Spleen (tissue), 13 donors: Measurements from ENCODE around the gene KHDC1. TPM values are rescaled to one million over a fixed set of nuclear protein-coding genes. Genes with fewer than 3 reads are reported as not detected.
"Not testable (repeated sequence)": the region's sequence is repeated elsewhere in the genome, so short reads cannot be mapped to it uniquely, and the experiment has no call there.

Source experiments
- DNase-seq: peaks from one replicate; pipeline ENCODE4 v3.0.0-alpha.2; 2020
- H3K27ac ChIP-seq, 8 donors: fragments of 200-600 bp; sonication (generic) in 7 of 8; 1 replicate in 4 of 8; 2 replicates in 4 of 8; pipeline versions ENCODE4 v1.5.0 to v1.8.0; 2016 to 2021; ENCODE audit warnings: inconsistent platforms in 4 of 8, mild to moderate bottlenecking in 4 of 8, moderate library complexity in 1 of 8
- H3K27me3 ChIP-seq, 7 donors: fragments of 200-600 bp; sonication (generic) in 6 of 7; replicated peaks in 1 of 7; 1 replicate in 4 of 7; 2 replicates in 3 of 7; pipeline versions ENCODE4 v1.5.0 to v1.8.0; 2016 to 2021; ENCODE audit warnings: inconsistent platforms in 3 of 7, mild to moderate bottlenecking in 1 of 7
- H3K36me3 ChIP-seq, 6 donors: fragments of 200-600 bp; sonication (generic) in 5 of 6; 1 replicate in 4 of 6; 2 replicates in 2 of 6; pipeline versions ENCODE4 v1.5.0 to v1.8.0; 2016 to 2021; ENCODE audit warnings: inconsistent platforms in 2 of 6
- H3K4me1 ChIP-seq, 6 donors: fragments of 200-600 bp; sonication (generic) in 5 of 6; 1 replicate in 3 of 6; 2 replicates in 3 of 6; pipeline versions ENCODE4 v1.5.0 to v1.8.0; 2016 to 2021; ENCODE audit warnings: inconsistent platforms in 3 of 6
- H3K4me3 ChIP-seq, 8 donors: fragments of 200-600 bp; sonication (generic) in 7 of 8; 1 replicate in 4 of 8; 2 replicates in 4 of 8; pipeline versions ENCODE4 v1.5.0 to v1.8.0; 2016 to 2021; ENCODE audit warnings: inconsistent platforms in 4 of 8, mild to moderate bottlenecking in 4 of 8, moderate library complexity in 2 of 8
- H3K9me3 ChIP-seq, 8 donors: fragments of 200-600 bp; sonication (generic) in 7 of 8; 1 replicate in 4 of 8; 2 replicates in 4 of 8; pipeline versions ENCODE4 v1.5.0 to v1.8.0; 2016 to 2021; ENCODE audit warnings: inconsistent platforms in 4 of 8
- POLR2A ChIP-seq, 3 donors: fragments of 450-650 bp; IDR thresholded peaks; one replicate each; pipeline ENCODE4 v1.5.1; 2017; ENCODE audit warnings: antibody characterized with exemption in 3 of 3, mild to moderate bottlenecking in 1 of 3
- POLR2AphosphoS5 ChIP-seq, 3 donors: sonication (generic); formaldehyde crosslinking; IDR thresholded peaks; one replicate each; pipeline ENCODE4 v1.5.1; 2017; ENCODE audit warnings: antibody characterized with exemption in 3 of 3
- WGBS, 5 donors: extraction: QIAGEN DNeasy Blood & Tissue Kit in 3 of 5; methylation state at CpG; one replicate each; pipeline versions ENCODE4 v1.1.5 to v1.1.7; 2013 to 2018; 5-methylcytosine and 5-hydroxymethylcytosine counted together
- intact Hi-C: fragments of 100-400 bp; cut with DNase I; formaldehyde crosslinking; loops from one replicate; pipeline ENCODE4 v1.15.0; 2023; ENCODE audit warnings: low total_unique reads
- long read RNA-seq, 2 donors: transcript quantifications; one replicate each; lab custom pipeline, GENCODE V29; 2026
- polyA plus RNA-seq, 3 donors: library from polyadenylated mRNA; stranded (reverse); fragments of 200-250 nt; gene quantifications; one replicate each; pipeline ENCODE4 v1.2.1, GENCODE V29; 2013
- total RNA-seq, 7 donors: library from RNA; depleted of rRNA in 3 of 7; stranded (reverse); fragments of >200 nt in 3 of 7; fragmentation: NEBNext Ultra II Directional in 4 of 7; extraction: Animal tissue kit (Norgen Biotek cat#: 25700) in 4 of 7; gene quantifications; one replicate each; pipeline versions ENCODE4 v1.1.0 to v1.2.1, GENCODE V29; 2016 to 2021
- TF ChIP-seq, protein P1 (sequence below), 11 experiments: fragments of 200-600 bp in 7 of 11; fragments of 450-650 bp in 4 of 11; sonication (generic) in 4 of 11; IDR thresholded peaks in 8 of 11; conservative IDR thresholded peaks in 3 of 11; 1 replicate in 7 of 11; 2 replicates in 4 of 11; pipeline versions ENCODE4 v1.4.0 to v1.8.0; 2016 to 2021; ENCODE audit warnings: antibody characterized with exemption in 11 of 11, inconsistent platforms in 4 of 11, mild to moderate bottlenecking in 1 of 11
- donor health status: healthy with polysubstance abuse.
- donor health status: DM: no; HTN: no; CAD: no; lungs with moderate emphysema.
- donor health status: DM: no; HTN: no; CAD: no.
- donor health status: Bipolar disorder and iron deficiency.
- donor health status: healthy.
- donor health status: DM: no; HTN: no; CAD: no.
- donor health status: DM: yes; HTN: yes; CAD: no.

KHDC1 gene, protein sequence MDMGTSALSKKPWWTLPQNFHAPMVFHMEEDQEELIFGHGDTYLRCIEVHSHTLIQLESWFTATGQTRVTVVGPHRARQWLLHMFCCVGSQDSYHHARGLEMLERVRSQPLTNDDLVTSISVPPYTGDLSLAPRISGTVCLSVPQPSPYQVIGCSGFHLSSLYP
- total RNA-seq (1 to 10 TPM in 2 of 7 donors, under 1 TPM in 5; 0.54 to 2.2 (median 0.86) TPM), polyA plus RNA-seq (1 to 10 TPM in 2 of 3 donors, under 1 TPM in 1; 0.59 to 1.7 (median 1.0) TPM)
- long read RNA-seq, donor 1 = 0 reads
- long read RNA-seq, donor 2 = 0 reads

DNA sequence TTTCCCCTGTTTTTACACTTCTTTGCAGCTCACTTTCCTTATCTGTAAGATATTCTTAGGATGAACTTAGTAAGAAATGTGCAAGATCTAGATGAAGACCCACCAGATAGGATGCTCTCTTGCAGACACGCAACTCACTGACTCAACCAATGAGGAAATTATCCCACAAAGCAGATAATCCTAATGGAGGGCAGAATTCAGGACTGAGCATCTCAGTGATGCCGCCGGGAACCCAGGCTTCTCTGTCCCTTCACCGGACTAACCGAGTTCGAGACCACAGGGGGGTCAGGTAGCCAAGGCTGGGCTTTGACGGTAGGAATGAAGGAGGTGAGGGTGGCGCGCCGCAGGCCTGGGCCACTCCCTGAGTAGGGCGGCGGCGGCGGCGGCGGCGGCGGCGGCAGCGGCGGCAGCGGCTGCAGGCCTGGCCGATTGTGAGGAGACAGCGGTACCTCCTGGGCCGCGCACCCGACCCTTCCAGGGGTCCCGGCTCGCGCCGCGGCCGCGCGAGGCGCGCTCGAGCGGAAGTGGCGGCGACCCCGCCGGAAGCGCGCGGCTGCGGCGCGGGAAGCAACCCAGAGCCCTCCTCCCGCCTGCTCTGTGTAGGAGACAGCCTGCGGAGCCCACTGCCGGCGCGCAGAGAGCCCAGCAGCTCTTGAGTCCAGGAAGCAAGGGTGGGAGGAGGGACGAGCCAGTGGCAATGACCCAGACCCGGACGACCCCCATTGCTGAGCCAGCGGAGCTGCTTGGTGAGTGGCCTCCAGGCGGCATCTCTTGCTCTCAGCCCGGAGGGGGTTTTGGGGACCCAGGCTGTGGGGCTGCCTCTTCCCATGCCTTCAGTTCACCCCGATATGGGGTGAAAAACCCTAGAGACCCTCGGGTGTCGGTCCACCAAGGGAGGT is at the start of gene KHDC1:
Gene KHDC1 (minus strand): TSS at position 526 of the 899 bp plus-strand sequence. CDS start 20,679 bp downstream, outside the sequence.
- Histone ChIP-seq H3K27ac (peak within 1 kb of the TSS; percentile 29 to 85 (median 64)), H3K4me3 (peak within 1 kb of the TSS; percentile 53 to 86 (median 62)), H3K36me3 (no peaks in the 10 kb centered on the region), H3K27me3 (no peaks in the 10 kb centered on the region), H3K9me3 (no peaks in the 10 kb centered on the region), H3K4me1 (peaks cover 5 to 25% (median 17%) of the 10 kb centered on the region in 6 donors)
- 1 to 9% (median 1%) methylated on average over 10 to 63 of the region's 63 CpGs for WGBS, 5 donors
- peak; percentile 90 for DNase-seq
- TF ChIP-seq POLR2AphosphoS5 (IDR thresholded peaks at IDR 0.05) = peak; percentile 21 to 69 (median 62)
- TF ChIP-seq, protein P1, sequence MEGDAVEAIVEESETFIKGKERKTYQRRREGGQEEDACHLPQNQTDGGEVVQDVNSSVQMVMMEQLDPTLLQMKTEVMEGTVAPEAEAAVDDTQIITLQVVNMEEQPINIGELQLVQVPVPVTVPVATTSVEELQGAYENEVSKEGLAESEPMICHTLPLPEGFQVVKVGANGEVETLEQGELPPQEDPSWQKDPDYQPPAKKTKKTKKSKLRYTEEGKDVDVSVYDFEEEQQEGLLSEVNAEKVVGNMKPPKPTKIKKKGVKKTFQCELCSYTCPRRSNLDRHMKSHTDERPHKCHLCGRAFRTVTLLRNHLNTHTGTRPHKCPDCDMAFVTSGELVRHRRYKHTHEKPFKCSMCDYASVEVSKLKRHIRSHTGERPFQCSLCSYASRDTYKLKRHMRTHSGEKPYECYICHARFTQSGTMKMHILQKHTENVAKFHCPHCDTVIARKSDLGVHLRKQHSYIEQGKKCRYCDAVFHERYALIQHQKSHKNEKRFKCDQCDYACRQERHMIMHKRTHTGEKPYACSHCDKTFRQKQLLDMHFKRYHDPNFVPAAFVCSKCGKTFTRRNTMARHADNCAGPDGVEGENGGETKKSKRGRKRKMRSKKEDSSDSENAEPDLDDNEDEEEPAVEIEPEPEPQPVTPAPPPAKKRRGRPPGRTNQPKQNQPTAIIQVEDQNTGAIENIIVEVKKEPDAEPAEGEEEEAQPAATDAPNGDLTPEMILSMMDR (IDR thresholded peaks at IDR 0.05 in 8 of 11, conservative IDR thresholded peaks at IDR 0.05 in 3 of 11) = no peak
- intact Hi-C loops = no loop called here

DNA sequence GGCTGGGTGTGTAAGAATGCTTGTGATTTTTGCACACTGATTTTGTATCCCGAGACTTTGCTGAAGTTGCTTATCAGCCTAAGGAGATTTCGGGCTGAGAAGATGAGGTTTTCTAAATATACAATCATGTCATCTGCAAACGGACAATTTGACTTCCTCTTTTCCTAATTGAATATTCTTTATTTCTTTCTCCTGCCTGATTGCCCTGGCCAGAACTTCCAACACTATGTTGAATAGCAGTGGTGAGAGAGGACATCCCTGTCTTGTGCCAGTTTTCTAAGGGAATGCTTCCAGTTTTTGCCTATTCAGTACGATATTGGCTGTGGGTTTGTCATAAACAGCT is 47.5 kb upstream of the KHDC1 start:
- peak overlapping the region; percentile 48 to 73 (median 64) for H3K4me3 ChIP-seq
- WGBS, 5 donors = 7 to 13% (median 7%) methylated on average over 4 of the region's 4 CpGs
- intact Hi-C loops, DNase-seq, H3K9me3 ChIP-seq, H3K36me3 ChIP-seq: not testable (repeated sequence)
- peaks cover 0 to 37% (median 14%) of the 10 kb centered on the region in 7 donors for H3K27me3 ChIP-seq
- H3K4me1 ChIP-seq = peaks cover 0 to 31% (median 19%) of the 10 kb centered on the region in 6 donors
- TF ChIP-seq, protein P1 (IDR thresholded peaks at IDR 0.05 in 8 of 11, conservative IDR thresholded peaks at IDR 0.05 in 3 of 11) = peak in 1 of 11 experiments; percentile 16
- H3K27ac ChIP-seq = peak overlapping the region in 5 of 8 donors; percentile 34 to 75 (median 67)

DNA sequence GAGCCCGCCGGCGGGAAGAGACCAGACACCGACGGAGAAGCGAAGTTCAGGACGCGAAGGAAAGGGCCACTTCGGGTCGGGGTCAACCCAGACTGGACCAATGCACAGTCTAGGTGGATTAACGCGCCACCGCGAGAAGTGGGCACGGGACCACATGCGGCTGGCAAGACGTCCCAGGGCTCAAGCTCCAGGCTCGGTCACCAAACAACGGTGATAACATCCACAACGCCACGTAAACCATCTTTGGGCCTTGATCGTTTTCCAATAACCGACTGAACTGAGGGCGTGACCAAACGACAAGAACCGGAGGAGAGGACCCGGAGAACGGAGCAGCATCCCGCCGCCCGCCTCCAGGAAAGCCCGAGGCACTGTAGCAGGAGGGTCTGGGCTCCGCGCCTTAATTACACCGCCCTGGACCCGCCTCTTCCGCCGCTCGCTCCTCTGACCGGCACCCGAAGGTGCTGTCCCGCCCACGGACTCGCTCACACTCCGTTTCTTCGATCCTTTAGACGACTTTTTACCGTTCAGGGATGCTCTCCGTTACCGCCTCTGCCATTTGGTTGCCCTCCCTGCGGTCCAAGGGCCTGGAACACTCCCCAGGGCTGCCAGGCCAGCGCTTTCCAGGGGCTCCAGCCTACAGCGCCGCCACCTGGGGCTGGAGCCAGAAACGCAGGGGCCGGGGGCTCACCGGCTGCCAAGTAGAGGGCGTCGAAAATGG is 46.9 kb upstream of the KHDC1 start:
- H3K9me3 ChIP-seq = no peaks in the 10 kb centered on the region
- H3K4me3 ChIP-seq = peak overlapping the region; percentile 48 to 73 (median 64)
- intact Hi-C loops = no loop called here
- no peaks in the 10 kb centered on the region for H3K36me3 ChIP-seq
- H3K27ac ChIP-seq = peak overlapping the region in 5 of 8 donors; percentile 34 to 75 (median 67)
- peaks cover 0 to 29% (median 18%) of the 10 kb centered on the region in 6 donors for H3K4me1 ChIP-seq
- peak; percentile 91 for DNase-seq
- H3K27me3 ChIP-seq = peaks cover 0 to 32% (median 8%) of the 10 kb centered on the region in 7 donors
- TF ChIP-seq POLR2AphosphoS5 (IDR thresholded peaks at IDR 0.05) (peak; percentile 65 to 73 (median 68)), POLR2A (IDR thresholded peaks at IDR 0.05) (no peak)
- TF ChIP-seq, protein P1 (IDR thresholded peaks at IDR 0.05 in 8 of 11, conservative IDR thresholded peaks at IDR 0.05 in 3 of 11) = peak in 5 of 11 experiments; percentile 8 to 43 (median 35)
- WGBS, 5 donors = 0 to 1% (median 1%) methylated on average over 31 to 59 of the region's 59 CpGs
